MV-4-11 (cell line): ENCODE measurements around the gene CYP26C1.
"Not testable (repeated sequence)": the region's sequence is repeated elsewhere in the genome, so short reads cannot be mapped to it uniquely, and the experiment has no call there.

Source experiments
- DNase-seq: peaks from one replicate; lab custom pipeline; 2025; lab: John Stamatoyannopoulos, UW

The CYP26C1 gene

GRCh38 chr10:93079663-93080349 lies 19.2 kb downstream of the CYP26C1 start:
- peak; percentile 16 for DNase-seq

GRCh38 chr10:93080350-93081046 lies 19.9 kb downstream of the CYP26C1 start:
- DNase-seq = no peak

GRCh38 chr10:93081318-93081717 lies 20.7 kb downstream of the CYP26C1 start:
- no peak for DNase-seq

GRCh38 chr10:93081834-93082233 lies 21.2 kb downstream of the CYP26C1 start:
- no peak for DNase-seq

DNA sequence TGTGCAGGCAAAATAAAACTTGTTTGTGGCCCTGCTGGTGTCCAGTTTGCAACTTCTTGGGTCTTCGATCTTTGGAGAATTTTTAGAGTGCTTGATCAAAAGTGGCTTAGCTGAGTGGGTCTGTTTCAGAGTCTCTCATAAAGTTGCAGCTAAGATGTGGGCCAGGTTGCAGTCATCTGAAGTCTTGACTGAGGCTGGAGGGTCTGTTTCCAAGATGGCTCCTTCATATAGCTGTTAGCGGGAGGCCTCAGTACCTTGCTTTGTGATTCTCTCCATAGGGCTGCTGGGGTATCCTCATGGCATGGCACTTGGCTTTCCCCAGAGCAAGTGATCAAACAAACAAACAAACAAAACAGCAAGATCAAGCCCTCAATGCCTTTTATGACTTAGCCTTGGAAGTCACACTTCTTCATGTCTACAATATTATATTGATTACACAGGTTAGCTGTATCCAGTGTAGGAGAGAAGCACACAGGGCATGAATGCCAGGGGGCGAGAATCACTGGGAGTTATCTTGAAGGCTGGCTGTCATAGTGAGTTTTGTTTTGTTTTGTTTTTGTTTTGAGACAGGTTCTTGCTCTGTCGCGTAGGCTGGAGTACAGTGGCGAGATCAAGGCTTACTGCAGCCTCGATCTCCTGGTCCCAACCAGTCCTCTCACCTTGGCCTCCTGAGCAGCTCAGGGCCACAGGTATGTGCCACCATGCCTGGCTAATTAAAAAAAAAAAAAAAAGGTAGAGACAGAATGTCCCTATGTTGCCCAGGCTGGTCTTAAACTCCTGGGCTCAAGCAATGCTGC lies 23.3 kb downstream of the CYP26C1 start:
- no peak for DNase-seq

DNA sequence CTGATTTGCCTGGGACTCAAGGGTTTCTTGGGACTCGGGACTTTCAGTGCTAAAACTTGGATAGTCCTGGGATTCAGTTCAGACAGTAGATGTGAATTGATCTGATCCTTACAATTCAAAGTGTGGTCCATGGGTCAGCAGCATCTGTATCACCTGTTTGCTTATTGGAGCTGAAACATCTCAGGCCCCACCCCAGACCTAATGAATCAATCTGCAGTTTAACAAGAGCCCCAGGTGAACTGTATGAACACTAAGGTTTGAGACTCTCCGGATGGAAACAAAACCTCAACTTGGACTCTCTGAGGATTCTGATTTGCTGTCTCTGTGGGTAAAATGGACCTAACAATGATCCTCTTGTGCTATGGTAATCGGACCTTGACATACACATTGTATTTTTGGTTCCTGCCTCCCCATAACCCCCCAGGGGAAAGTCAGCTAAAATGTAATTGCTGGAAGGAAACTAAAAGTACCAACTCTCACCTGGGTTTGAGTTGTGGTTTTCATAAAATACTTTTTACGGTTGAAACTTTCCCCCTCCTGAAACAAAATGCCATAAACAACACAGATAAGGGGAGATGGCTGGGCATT lies 24.8 kb downstream of the CYP26C1 start:
- no peak for DNase-seq

GRCh38 chr10:93086289-93086688 lies 25.7 kb downstream of the CYP26C1 start:
- no peak for DNase-seq

- no peak for DNase-seq
Measured at GRCh38 chr10:93087846-93088245, 27.2 kb downstream of the CYP26C1 start.

GRCh38 chr10:93088466-93088865 lies 27.9 kb downstream of the CYP26C1 start:
- no peak for DNase-seq

GRCh38 chr10:93090619-93091018 lies 30.0 kb downstream of the CYP26C1 start:
- DNase-seq = peak; percentile 29

DNA sequence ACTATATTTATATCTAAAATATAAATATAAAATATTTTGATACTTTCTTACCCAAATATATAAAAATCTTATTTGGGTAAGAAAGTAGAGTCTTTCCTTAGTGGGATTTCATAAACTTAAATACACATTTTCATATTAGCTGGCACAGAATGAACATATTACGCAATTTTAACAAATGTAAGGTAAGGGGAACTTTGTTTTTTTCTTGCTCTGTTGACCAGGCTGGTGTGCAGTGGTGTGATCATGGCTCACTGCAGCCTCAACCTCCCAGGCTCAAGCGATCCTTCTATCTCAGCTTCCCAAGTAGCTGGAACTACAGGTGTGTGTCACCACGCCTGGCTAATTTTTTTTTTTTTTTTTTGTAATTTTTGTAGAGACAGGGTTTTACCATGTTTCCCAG lies 31.4 kb downstream of the CYP26C1 start:
- DNase-seq = no peak

GRCh38 chr10:93095225-93095624 lies 34.6 kb downstream of the CYP26C1 start:
- no peak for DNase-seq

- no peak for DNase-seq
Measured at GRCh38 chr10:93096901-93097300, 36.3 kb downstream of the CYP26C1 start.

DNA sequence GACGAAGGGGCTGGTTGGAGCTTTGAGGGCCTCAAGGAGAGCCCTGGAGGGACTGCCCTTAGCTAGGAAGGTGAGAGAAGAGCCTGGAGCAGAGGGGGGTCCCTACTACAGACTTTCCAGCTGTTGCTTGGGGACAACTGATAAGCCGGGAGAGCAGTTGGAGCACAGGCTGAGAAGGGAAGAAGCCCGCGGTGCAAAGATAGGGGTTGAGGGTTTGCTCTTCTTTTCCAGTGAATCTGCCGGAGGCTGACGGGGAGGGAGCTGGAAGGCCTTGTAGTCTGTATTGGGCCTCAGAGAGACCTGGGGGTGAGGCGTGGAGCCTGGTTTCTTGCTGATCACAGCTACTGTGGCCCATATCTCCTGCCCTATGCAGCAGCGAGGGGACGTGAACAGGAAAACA lies 36.8 kb downstream of the CYP26C1 start:
- DNase-seq = no peak

DNA sequence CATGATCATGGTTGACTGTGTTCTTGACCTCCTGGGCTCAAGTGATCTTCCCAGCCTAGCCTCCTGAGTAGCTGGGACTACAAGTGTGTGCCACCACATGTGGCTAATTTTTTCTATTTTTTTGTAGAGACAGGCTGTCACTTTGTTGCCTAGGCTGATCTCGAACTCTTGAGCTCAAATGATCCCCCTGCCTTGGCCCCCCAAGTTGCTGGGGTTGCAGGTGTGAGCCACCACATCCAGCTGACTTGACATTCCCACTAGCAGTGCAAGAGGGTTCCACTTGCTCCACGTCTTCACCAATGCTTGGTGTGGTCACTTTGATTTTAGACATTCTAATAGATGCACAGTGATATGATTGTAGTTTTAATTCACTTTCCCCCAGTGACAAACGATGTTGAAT lies 38.2 kb downstream of the CYP26C1 start:
- no peak for DNase-seq

- DNase-seq = no peak
Measured at GRCh38 chr10:93099670-93100069, 39.1 kb downstream of the CYP26C1 start.

DNA sequence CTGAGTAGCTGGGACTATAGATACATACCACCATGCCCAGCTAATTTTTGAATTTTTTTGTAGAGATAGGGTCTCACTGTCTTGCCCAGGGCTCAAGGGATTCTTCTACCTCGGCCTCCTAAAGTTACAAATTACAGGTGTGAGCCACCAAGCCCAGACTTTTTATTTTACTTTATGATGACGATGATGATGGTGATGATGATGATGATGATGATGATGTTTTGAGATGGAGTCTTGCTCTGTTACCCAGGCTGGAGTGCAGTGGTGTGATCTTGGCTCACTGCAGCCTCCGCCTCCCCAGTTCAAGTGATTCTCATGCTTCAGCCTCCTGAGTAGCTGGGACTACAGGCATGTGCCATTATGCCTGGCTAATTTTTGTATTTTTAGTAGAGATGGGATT lies 40.5 kb downstream of the CYP26C1 start:
- DNase-seq = not testable (repeated sequence)

DNA sequence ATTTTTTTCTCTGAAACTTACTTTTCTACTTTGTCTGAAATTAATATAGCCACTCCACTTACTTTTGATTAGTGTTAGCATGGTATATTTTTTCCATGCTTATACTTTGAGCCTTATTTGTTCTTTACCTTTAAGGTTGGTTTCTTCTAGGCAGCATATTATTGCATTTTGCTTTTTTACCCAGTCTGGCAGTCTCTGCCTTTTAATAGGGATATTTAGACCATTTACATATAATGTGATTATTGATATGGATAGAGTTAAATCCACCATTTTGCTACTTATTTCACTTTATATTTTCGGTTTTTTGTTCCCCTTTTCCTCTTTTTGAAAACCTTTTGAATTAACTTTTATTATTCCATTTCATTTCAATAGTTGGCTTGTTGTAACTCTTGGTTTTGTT lies 43.4 kb downstream of the CYP26C1 start:
- no peak for DNase-seq

- no peak for DNase-seq
Measured at GRCh38 chr10:93106631-93107072, 46.1 kb downstream of the CYP26C1 start.

DNA sequence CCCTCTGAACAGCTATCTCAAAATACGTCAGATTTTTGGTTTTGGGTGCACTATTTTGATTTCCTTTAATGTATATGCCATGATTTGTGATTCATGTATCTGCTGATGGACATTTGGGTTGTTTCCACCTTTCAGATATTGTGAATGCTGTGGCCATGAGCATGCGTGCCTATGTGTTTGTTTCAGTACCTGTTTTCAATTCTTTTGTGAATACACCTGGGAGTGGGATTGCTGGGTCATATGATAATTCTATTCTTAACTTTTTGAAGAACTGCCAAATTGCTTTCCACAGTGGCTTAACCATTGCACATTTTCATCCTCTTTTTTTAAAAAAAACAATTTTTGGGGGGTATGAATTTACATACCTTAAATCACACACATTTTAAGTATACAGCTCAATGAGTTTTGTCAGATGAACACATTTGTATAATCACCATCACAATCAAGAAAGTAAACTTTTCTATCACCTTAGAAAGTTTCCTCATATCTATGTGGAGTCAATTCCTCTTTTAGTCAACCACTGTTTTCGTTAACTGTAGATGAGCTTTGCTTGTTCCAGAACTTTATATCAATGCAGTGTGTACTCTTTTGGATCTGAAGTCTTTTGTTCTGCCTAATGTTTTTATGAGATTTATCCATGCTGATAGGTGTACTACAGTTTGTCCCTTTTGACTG lies 50.0 kb downstream of the CYP26C1 start:
- DNase-seq = no peak

DNA sequence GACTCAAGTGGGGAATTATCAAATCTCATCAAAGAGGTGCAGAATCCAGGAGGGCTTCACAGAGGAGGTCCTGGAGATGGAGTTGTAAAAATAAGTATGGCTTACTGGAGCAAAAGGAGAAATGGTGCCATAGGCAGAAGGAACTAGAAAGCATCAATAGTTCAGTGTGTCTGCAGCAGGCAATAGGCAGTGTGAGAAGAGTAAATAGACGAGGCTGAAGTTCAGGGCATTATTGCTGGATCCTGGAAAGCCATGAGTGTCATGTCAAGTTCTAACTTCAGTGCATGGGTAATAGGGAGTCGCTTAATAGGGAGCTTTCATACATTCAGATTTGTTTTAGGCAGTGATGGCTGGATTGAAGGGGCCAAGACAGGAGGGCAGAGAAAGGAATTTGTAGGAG lies 52.4 kb downstream of the CYP26C1 start:
- DNase-seq = no peak
